Activated CD8-positive, alpha-beta memory T cell treated with anti-CD3 and anti-CD28 coated beads, Interleukin-2, amount 10 ng/mL, durations not matched to agents 7 days and 5 days (primary cell): Measurements from ENCODE around the gene SLC25A13. TPM values are rescaled to one million over a fixed set of nuclear protein-coding genes. Genes with fewer than 3 reads are reported as not detected.
"Not testable (repeated sequence)": the region's sequence is repeated elsewhere in the genome, so short reads cannot be mapped to it uniquely, and the experiment has no call there.

Experiments
- ATAC-seq: fragments of 150-1000 bp; cut with Tn5 transposase; one replicate; pipeline ENCODE4 v1.10.0; 2021; ENCODE audit warnings: moderate library complexity
- CTCF ChIA-PET: fragments of 350-600 bp; sonication (Branson Sonifier 250); formaldehyde crosslinking; loops from one replicate; lab custom pipeline; 2021; ENCODE audit warnings: antibody characterized with exemption; lab: Charles Lee
- DNase-seq: peaks from one replicate; pipeline ENCODE4 v3.0.0-alpha.2; 2020
- H3K27ac Mint-ChIP-seq: one replicate; pipeline ENCODE4 v1.8.0; 2021; ENCODE audit warnings: mild to moderate bottlenecking, mixed read lengths
- H3K27me3 Mint-ChIP-seq: one replicate; pipeline ENCODE4 v1.8.0; 2021; ENCODE audit warnings: mixed read lengths
- H3K36me3 Mint-ChIP-seq: one replicate; pipeline ENCODE4 v1.8.0; 2021; ENCODE audit warnings: mild to moderate bottlenecking, mixed read lengths
- H3K4me1 Mint-ChIP-seq: one replicate; pipeline ENCODE4 v1.8.0; 2021; ENCODE audit warnings: mixed read lengths
- H3K4me3 Mint-ChIP-seq: one replicate; pipeline ENCODE4 v1.8.0; 2021; ENCODE audit warnings: mild to moderate bottlenecking, moderate library complexity, mixed read lengths
- H3K9me3 Mint-ChIP-seq: one replicate; pipeline ENCODE4 v1.8.0; 2022; ENCODE audit warnings: low read depth, mixed read lengths
- total RNA-seq, 2 experiments: library from RNA; stranded (reverse); gene quantifications; one replicate each; pipeline ENCODE4 v1.2.3, GENCODE V29; 2021

Gene SLC25A13
- total RNA-seq, 2 experiments from 2014 or later = 7.9 to 10.4 TPM

GRCh38 chr7:96337519-96337918 is 15.6 kb upstream of the SLC25A13 start:
- no peaks in the 10 kb centered on the region for H3K36me3 Mint-ChIP-seq
- peaks cover 28% of the 10 kb centered on the region for H3K27me3 Mint-ChIP-seq
- H3K4me1 Mint-ChIP-seq = no peaks in the 10 kb centered on the region
- H3K9me3 Mint-ChIP-seq = no peaks in the 10 kb centered on the region
- CTCF ChIA-PET = no interaction called here
- ATAC-seq (no peak), DNase-seq (no peak)
- no peak overlapping the region for H3K27ac Mint-ChIP-seq
- H3K4me3 Mint-ChIP-seq = no peak overlapping the region

- no peaks in the 10 kb centered on the region for H3K4me1 Mint-ChIP-seq
- H3K4me3 Mint-ChIP-seq = no peak overlapping the region
- no peak for DNase-seq
- H3K27ac Mint-ChIP-seq = no peak overlapping the region
- no peaks in the 10 kb centered on the region for H3K9me3 Mint-ChIP-seq
- peaks cover 9% of the 10 kb centered on the region for H3K27me3 Mint-ChIP-seq
- no peaks in the 10 kb centered on the region for H3K36me3 Mint-ChIP-seq
- no peak for ATAC-seq
- CTCF ChIA-PET = no interaction called here
These were observed 10.4 kb upstream of the SLC25A13 start for GRCh38 chr7:96332325-96332724.

DNA sequence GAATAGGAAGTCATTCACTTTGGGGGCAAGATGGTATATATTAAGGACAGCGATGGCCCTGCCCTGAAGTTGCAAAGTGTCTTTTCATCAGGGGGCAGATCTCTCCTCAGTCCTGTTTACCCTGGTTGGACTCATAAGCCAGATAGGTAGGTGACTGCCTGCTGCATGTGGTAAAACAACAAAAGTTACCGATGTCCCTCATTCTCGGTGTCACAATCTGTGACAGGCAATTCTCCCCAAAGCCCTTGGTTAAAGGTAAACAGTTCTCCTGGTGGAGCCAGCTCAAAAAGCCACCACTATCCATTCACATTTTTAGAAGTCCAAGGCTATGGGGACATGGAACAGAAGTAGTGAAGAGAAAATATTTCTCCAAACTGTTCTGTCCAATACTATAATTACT is 9.9 kb upstream of the SLC25A13 start:
- H3K4me3 Mint-ChIP-seq = no peak overlapping the region
- DNase-seq (no peak), ATAC-seq (no peak)
- H3K27me3 Mint-ChIP-seq = peaks cover 8% of the 10 kb centered on the region
- H3K27ac Mint-ChIP-seq = no peak overlapping the region
- no peaks in the 10 kb centered on the region for H3K9me3 Mint-ChIP-seq
- no peaks in the 10 kb centered on the region for H3K36me3 Mint-ChIP-seq
- CTCF ChIA-PET = no interaction called here
- H3K4me1 Mint-ChIP-seq = no peaks in the 10 kb centered on the region

GRCh38 chr7:96331233-96331632 is 9.3 kb upstream of the SLC25A13 start:
- no peak for DNase-seq
- ATAC-seq = no peak
- no peaks in the 10 kb centered on the region for H3K9me3 Mint-ChIP-seq
- H3K27ac Mint-ChIP-seq = no peak overlapping the region
- H3K36me3 Mint-ChIP-seq = no peaks in the 10 kb centered on the region
- H3K4me1 Mint-ChIP-seq = no peaks in the 10 kb centered on the region
- peaks cover 3% of the 10 kb centered on the region for H3K27me3 Mint-ChIP-seq
- CTCF ChIA-PET = no interaction called here
- H3K4me3 Mint-ChIP-seq = no peak overlapping the region

DNA sequence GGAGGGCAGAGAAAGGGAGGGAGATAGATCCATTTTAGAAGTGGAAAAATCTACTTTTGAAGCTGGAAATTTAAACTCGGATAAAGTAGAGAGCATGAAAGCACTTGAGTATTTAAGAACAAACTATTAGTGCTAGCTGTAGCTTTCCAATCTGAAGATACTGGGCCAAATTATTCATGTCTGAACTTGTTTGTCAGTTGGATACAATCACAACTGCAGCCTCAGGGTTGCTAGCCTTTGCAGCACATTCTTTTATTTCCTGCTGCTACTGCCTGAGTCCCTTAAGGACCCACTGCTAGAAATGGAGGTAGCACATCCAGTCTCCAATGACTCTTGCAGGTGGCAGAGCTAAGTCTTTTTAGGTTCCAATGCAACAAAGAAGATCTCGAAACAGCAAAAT is 8.3 kb upstream of the SLC25A13 start:
- Mint-ChIP-seq H3K27me3 (peaks cover 3% of the 10 kb centered on the region), H3K4me1 (no peaks in the 10 kb centered on the region), H3K9me3 (no peaks in the 10 kb centered on the region), H3K36me3 (no peaks in the 10 kb centered on the region), H3K27ac (no peak overlapping the region), H3K4me3 (no peak overlapping the region)
- no peak for DNase-seq
- ATAC-seq = no peak
- CTCF ChIA-PET = no interaction called here

- Mint-ChIP-seq H3K4me1 (no peaks in the 10 kb centered on the region), H3K4me3 (no peak overlapping the region), H3K27ac (no peak overlapping the region), H3K9me3 (no peaks in the 10 kb centered on the region), H3K27me3 (peaks cover 3% of the 10 kb centered on the region), H3K36me3 (no peaks in the 10 kb centered on the region)
- ATAC-seq = no peak
- no peak for DNase-seq
- CTCF ChIA-PET = no interaction called here
These were observed 7.3 kb upstream of the SLC25A13 start for GRCh38 chr7:96329241-96329640.

DNA sequence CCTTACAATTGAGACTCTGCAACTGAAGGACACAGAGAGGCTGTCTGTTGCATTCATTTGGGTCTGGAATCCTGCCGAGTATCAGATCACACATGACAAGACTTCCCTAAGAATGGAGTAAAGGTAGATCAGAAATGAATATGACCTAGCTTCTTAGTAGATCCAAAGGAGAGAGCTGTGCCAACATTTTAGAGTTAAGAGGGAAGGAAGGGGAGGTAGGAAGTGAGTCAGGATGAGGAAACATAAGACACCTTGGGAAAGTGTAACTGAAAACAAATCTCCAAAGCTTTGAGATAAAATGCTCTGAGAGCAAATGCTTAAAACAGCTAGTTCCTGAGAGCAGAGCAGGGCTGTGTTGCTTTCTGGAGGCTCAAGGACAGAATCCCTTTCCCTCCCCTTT is 6.1 kb upstream of the SLC25A13 start:
- no peak for DNase-seq
- CTCF ChIA-PET = no interaction called here
- no peak for ATAC-seq
- H3K4me3 Mint-ChIP-seq = no peak overlapping the region
- H3K27ac Mint-ChIP-seq = no peak overlapping the region
- no peaks in the 10 kb centered on the region for H3K36me3 Mint-ChIP-seq
- H3K9me3 Mint-ChIP-seq = no peaks in the 10 kb centered on the region
- no peaks in the 10 kb centered on the region for H3K27me3 Mint-ChIP-seq
- no peaks in the 10 kb centered on the region for H3K4me1 Mint-ChIP-seq

- Mint-ChIP-seq H3K27me3 (no peaks in the 10 kb centered on the region), H3K4me3 (no peak overlapping the region), H3K27ac (no peak overlapping the region), H3K4me1 (peaks cover under 1% of the 10 kb centered on the region), H3K36me3 (no peaks in the 10 kb centered on the region), H3K9me3 (no peaks in the 10 kb centered on the region)
- DNase-seq = no peak
- no peak for ATAC-seq
- CTCF ChIA-PET = no interaction called here
These were observed 5.5 kb upstream of the SLC25A13 start for GRCh38 chr7:96327429-96327828.

DNA sequence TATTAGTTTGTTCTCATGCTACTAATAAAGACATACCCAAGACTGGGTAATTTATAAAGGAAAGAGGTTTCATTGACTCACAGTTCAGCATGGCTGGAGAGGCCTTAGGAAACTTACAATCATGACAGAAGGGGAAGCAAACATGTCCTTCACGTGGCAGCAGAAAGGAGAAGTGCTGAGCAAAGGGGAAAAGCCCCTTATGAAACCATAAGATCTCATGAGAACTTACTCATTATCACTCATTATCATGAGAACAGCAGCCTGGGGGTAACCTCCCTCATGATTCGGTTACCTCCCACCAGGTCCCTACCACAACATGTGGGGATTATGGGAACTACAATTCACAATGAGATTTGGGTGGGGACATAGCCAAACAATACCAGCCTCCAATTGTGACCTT is 4.9 kb upstream of the SLC25A13 start:
- H3K27me3 Mint-ChIP-seq, CTCF ChIA-PET, DNase-seq, H3K4me3 Mint-ChIP-seq, H3K27ac Mint-ChIP-seq, H3K36me3 Mint-ChIP-seq, H3K9me3 Mint-ChIP-seq, ATAC-seq, H3K4me1 Mint-ChIP-seq: not testable (repeated sequence)

- Mint-ChIP-seq H3K27me3 (no peaks in the 10 kb centered on the region), H3K4me3 (peak overlapping the region; percentile 79), H3K27ac (no peak overlapping the region), H3K9me3 (no peaks in the 10 kb centered on the region), H3K4me1 (peaks cover 20% of the 10 kb centered on the region), H3K36me3 (no peaks in the 10 kb centered on the region)
- CTCF ChIA-PET = no interaction called here
- no peak for DNase-seq
- no peak for ATAC-seq
These were observed 1.1 kb upstream of the SLC25A13 start for GRCh38 chr7:96322847-96323461.

GRCh38 chr7:96322373-96322695 is 436 bp upstream of the SLC25A13 start:
- CTCF ChIA-PET = no interaction called here
- Mint-ChIP-seq H3K4me1 (peaks cover 20% of the 10 kb centered on the region), H3K27me3 (no peaks in the 10 kb centered on the region), H3K9me3 (no peaks in the 10 kb centered on the region), H3K4me3 (peak overlapping the region; percentile 79), H3K27ac (peak overlapping the region; percentile 63), H3K36me3 (peaks cover 1% of the 10 kb centered on the region)
- DNase-seq (no peak), ATAC-seq (no peak)

DNA sequence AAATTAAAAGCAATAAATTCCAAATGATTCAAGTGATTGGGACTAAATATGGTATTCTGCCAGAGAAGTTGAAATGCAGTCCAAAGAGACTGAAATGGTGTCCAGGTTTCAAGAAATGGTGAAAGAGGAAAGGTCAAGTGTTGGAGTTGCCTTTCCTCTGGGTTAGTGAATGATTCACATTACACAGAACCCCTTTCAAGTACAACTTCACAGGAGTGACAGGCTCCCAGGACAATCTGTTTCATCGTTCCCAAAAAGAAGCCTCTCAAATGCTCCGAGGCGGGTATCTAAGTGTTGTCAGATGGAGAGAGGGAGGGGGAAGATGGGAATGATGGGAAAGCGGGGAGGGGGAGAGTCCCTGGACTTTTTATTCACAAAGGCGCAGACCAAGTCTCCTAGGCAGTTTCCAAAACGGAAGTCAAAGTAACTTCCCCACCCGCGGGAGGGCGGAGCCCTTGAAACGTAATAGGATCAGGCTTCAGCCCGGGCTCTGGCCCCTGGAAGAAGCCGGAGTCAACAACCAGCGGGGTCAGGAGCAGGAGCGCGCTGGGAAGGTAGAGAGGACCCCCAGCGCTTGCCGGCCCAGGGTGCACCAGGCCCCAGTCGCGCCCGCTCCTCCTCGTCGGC is 754 bp downstream of the SLC25A13 start:
- DNase-seq (peak; percentile 67), ATAC-seq (peak; percentile 59)
- no peaks in the 10 kb centered on the region for H3K27me3 Mint-ChIP-seq
- CTCF ChIA-PET = no interaction called here
- H3K36me3 Mint-ChIP-seq = peaks cover 4% of the 10 kb centered on the region
- H3K4me3 Mint-ChIP-seq = peak overlapping the region; percentile 79
- H3K9me3 Mint-ChIP-seq = no peaks in the 10 kb centered on the region
- peak overlapping the region; percentile 84 for H3K27ac Mint-ChIP-seq
- peaks cover 20% of the 10 kb centered on the region for H3K4me1 Mint-ChIP-seq

DNA sequence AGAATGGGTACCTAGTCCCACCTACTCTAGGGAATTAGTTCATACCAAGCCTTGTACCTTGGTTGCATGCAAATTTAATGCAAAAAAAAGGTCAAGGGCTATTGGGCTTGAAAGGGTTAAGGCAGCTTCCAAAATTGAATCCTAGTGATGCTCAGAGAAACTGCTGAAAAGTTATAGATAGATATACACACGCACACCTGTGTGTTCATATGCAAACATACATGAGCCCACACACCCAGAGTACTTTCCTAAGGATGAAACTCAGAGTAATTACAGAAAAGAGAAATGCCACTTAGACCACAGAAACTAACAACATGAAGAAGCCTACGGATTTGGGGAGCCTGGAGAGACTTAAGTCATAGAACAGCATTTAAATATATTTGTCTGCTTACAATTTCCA is 1.5 kb downstream of the SLC25A13 start:
- Mint-ChIP-seq H3K4me3 (peak overlapping the region; percentile 79), H3K9me3 (no peaks in the 10 kb centered on the region), H3K27ac (peak overlapping the region; percentile 84), H3K27me3 (no peaks in the 10 kb centered on the region), H3K4me1 (peaks cover 20% of the 10 kb centered on the region), H3K36me3 (peaks cover 5% of the 10 kb centered on the region)
- ATAC-seq (no peak), DNase-seq (no peak)
- CTCF ChIA-PET = interaction anchor here (1.1 kb wide), 1 partner anchor 16 kb away, joined by 3 read pairs; no protein-coding TSS in a partner anchor

- Mint-ChIP-seq H3K4me1 (peaks cover 20% of the 10 kb centered on the region), H3K36me3 (peaks cover 5% of the 10 kb centered on the region), H3K4me3 (no peak overlapping the region), H3K9me3 (no peaks in the 10 kb centered on the region), H3K27me3 (no peaks in the 10 kb centered on the region), H3K27ac (no peak overlapping the region)
- CTCF ChIA-PET = interaction anchor here (1.1 kb wide), 1 partner anchor 15 kb away, joined by 3 read pairs; no protein-coding TSS in a partner anchor
- ATAC-seq = no peak
- DNase-seq = no peak
These were observed 2.5 kb downstream of the SLC25A13 start for GRCh38 chr7:96319439-96319838.
